Stomach (tissue), 9 donors: ENCODE results near the gene KIZ. TPM values are rescaled to one million over a fixed set of nuclear protein-coding genes. Genes with fewer than 3 reads are reported as not detected.

Experiments used
- DNase-seq, 2 donors: peaks; one replicate each; pipeline versions ENCODE4 v3.0.0 to v3.0.0-alpha.2; 2013 to 2019
- H3K27ac ChIP-seq, 5 donors: fragments of 200-600 bp in 4 of 5; sonication (generic) in 4 of 5; one replicate each; pipeline ENCODE4 v1.5.1; 2013 to 2019; ENCODE audit warnings: mild to moderate bottlenecking in 1 of 5, moderate library complexity in 1 of 5
- H3K27me3 ChIP-seq, 3 donors: fragments of 200-600 bp; sonication (generic); one replicate each; pipeline ENCODE4 v1.5.1; 2017 to 2019; ENCODE audit warnings: mixed run types in 1 of 3
- H3K36me3 ChIP-seq, 4 donors: fragments of 200-600 bp; sonication (generic); 1 replicate in 3 of 4; 2 replicates in 1 of 4; pipeline ENCODE4 v1.5.1; 2016 to 2019
- H3K4me1 ChIP-seq, 4 donors: fragments of 200-600 bp; sonication (generic); one replicate each; pipeline ENCODE4 v1.5.1; 2016 to 2019
- H3K4me3 ChIP-seq, 4 donors: fragments of 200-600 bp; sonication (generic) in 3 of 4; one replicate each; pipeline ENCODE4 v1.5.1; 2016 to 2019; ENCODE audit warnings: mild to moderate bottlenecking in 1 of 4
- H3K9me3 ChIP-seq, 4 donors: fragments of 200-600 bp; sonication (generic); one replicate each; pipeline ENCODE4 v1.5.1; 2016 to 2019
- CTCF ChIP-seq, 7 experiments: fragments of 450-650 bp in 4 of 7; fragments of 200-600 bp in 3 of 7; sonication (generic) in 3 of 7; IDR thresholded peaks; one replicate each; pipeline ENCODE4 v1.5.1; 2016 to 2019; ENCODE audit warnings: antibody characterized with exemption in 7 of 7, control low read depth in 2 of 7, mild to moderate bottlenecking in 1 of 7
- EP300 ChIP-seq: sonication (generic); formaldehyde crosslinking; IDR thresholded peaks from one replicate; pipeline ENCODE4 v1.6.1; 2017; ENCODE audit warnings: antibody characterized with exemption
- POLR2A ChIP-seq, 4 donors: fragments of 450-650 bp; IDR thresholded peaks; one replicate each; pipeline ENCODE4 v1.6.1; 2016; ENCODE audit warnings: antibody characterized with exemption in 4 of 4, control low read depth in 2 of 4, mild to moderate bottlenecking in 1 of 4, moderate library complexity in 1 of 4
- POLR2AphosphoS5 ChIP-seq, 3 donors: sonication (generic); formaldehyde crosslinking; IDR thresholded peaks; one replicate each; pipeline ENCODE4 v1.6.1; 2016; ENCODE audit warnings: antibody characterized with exemption in 3 of 3
- WGBS, 5 donors: extraction: QIAGEN DNeasy Blood & Tissue Kit in 3 of 5; methylation state at CpG; one replicate each; pipeline versions ENCODE4 v1.1.5 to v1.1.7; 2013 to 2018; 5-methylcytosine and 5-hydroxymethylcytosine counted together
- intact Hi-C: fragments of 100-400 bp; cut with DNase I; formaldehyde crosslinking; loops from one replicate; pipeline ENCODE4 v1.15.1; 2023; ENCODE audit warnings: low total_unique reads
- polyA plus RNA-seq, 3 donors: library from polyadenylated mRNA; stranded (reverse); fragments of 200-250 nt; gene quantifications; one replicate each; pipeline ENCODE4 v1.2.3, GENCODE V29; 2013
- total RNA-seq, 5 donors: library from RNA; depleted of rRNA; stranded (reverse); fragments of >200 nt; gene quantifications; one replicate each; pipeline versions ENCODE4 v1.1.0 to v1.2.3, GENCODE V29; 2014 to 2016
- donor health status: healthy with polysubstance abuse.
- donor health status: Bipolar disorder and iron deficiency.
- donor health status: healthy.

The KIZ gene
- total and polyA plus RNA-seq, 8 donors, result 11.7 to 38.2 (median 15.1) TPM

GRCh38 chr20:21102603-21103311, 23.1 kb upstream of the KIZ start:
- peaks cover 36 to 61% (median 57%) of the 10 kb centered on the region in 4 donors for H3K4me1 ChIP-seq
- TF ChIP-seq CTCF (IDR thresholded peaks at IDR 0.05) (no peak), POLR2A (IDR thresholded peaks at IDR 0.05) (no peak)
- H3K27ac ChIP-seq, result no peak overlapping the region
- peak overlapping the region; percentile 42 to 52 (median 49) for H3K4me3 ChIP-seq
- peak; percentile 49 to 67 for DNase-seq
- intact Hi-C loops, result no loop called here
- H3K36me3 ChIP-seq, result no peaks in the 10 kb centered on the region
- peaks cover 0 to 5% (median 0%) of the 10 kb centered on the region in 4 donors for H3K9me3 ChIP-seq
- WGBS, 5 donors, result 2 to 4% (median 3%) methylated on average over 25 to 38 of the region's 38 CpGs
- peaks cover 46 to 100% (median 91%) of the 10 kb centered on the region in 3 donors for H3K27me3 ChIP-seq

DNA sequence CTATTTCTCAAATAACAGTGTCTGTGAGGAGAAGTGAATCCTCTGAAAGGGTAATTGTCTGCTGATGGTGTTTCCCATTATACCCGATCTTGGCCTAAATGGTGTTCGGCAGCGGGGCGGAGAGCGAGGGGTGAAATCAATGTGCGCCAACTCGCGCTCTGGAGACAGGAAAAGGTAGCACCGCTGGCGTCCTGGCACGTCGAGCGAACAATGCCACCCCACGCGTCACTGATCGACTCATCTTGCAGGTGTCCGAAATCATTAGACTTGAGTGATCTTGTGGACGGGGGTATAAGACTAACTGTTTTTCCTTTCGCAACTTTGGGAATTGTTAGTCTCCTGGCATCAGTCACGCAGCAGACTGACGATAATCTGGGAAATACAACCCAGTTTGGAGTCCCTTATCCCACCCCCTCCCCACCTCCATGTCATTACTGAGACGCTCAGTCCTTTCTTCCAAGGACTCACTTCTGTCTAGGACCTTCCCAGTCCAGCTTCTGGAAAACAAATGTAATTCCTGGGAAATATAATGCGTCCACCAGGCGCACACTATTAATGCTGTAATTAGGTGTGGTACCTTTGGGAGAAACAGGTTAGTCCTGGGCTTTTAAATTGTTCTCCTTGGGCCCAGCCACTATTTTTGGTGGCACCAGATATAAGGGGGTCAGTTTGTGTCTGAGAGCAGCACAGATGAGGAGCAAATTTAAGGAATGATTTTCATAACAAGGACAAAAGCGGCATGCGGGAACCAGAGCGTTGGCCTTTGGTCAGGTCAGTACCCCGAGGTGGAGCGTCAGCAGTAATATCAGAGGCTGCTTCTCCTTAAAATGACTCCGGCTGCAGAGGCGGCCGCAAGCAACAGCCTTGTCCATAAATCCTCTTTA, 22.1 kb upstream of the KIZ start:
- peaks cover 46 to 100% (median 89%) of the 10 kb centered on the region in 3 donors for H3K27me3 ChIP-seq
- no peaks in the 10 kb centered on the region for H3K36me3 ChIP-seq
- TF ChIP-seq CTCF (IDR thresholded peaks at IDR 0.05), result no peak
- TF ChIP-seq POLR2A (IDR thresholded peaks at IDR 0.05), result no peak
- no peak for TF ChIP-seq EP300
- TF ChIP-seq POLR2AphosphoS5 (IDR thresholded peaks at IDR 0.05), result no peak
- no peak overlapping the region for H3K27ac ChIP-seq
- intact Hi-C loops, result no loop called here
- 10 to 16% (median 12%) methylated on average over 31 to 32 of the region's 32 CpGs for WGBS, 5 donors
- DNase-seq, result no peak
- no peak overlapping the region for H3K4me3 ChIP-seq
- H3K9me3 ChIP-seq, result peaks cover 0 to 5% (median 0%) of the 10 kb centered on the region in 4 donors
- peaks cover 36 to 61% (median 57%) of the 10 kb centered on the region in 4 donors for H3K4me1 ChIP-seq

DNA sequence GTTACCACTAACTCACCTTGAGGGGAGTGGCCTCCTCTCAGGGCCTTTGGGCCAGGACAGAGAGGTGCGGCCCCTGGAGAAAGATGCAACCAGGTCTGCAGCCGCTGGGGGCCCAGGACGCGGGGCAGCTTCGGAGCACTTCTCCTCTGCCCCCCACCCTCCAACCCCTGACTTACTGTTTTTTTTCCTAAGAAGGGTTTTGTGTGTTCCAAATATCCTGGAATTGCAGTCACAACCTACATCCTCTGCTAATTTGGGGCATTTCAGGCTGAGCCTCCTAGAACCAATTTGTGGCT, 21.5 kb upstream of the KIZ start:
- no peak overlapping the region for H3K27ac ChIP-seq
- peaks cover 0 to 5% (median 0%) of the 10 kb centered on the region in 4 donors for H3K9me3 ChIP-seq
- no peak for DNase-seq
- 6 to 17% (median 11%) methylated on average over 5 of the region's 5 CpGs for WGBS, 5 donors
- intact Hi-C loops, result no loop called here
- no peak overlapping the region for H3K4me3 ChIP-seq
- H3K27me3 ChIP-seq, result peaks cover 45 to 100% (median 83%) of the 10 kb centered on the region in 3 donors
- TF ChIP-seq CTCF (IDR thresholded peaks at IDR 0.05) (no peak), EP300 (no peak), POLR2A (IDR thresholded peaks at IDR 0.05) (no peak), POLR2AphosphoS5 (IDR thresholded peaks at IDR 0.05) (no peak)
- H3K4me1 ChIP-seq, result peaks cover 36 to 60% (median 56%) of the 10 kb centered on the region in 4 donors
- H3K36me3 ChIP-seq, result no peaks in the 10 kb centered on the region

DNA sequence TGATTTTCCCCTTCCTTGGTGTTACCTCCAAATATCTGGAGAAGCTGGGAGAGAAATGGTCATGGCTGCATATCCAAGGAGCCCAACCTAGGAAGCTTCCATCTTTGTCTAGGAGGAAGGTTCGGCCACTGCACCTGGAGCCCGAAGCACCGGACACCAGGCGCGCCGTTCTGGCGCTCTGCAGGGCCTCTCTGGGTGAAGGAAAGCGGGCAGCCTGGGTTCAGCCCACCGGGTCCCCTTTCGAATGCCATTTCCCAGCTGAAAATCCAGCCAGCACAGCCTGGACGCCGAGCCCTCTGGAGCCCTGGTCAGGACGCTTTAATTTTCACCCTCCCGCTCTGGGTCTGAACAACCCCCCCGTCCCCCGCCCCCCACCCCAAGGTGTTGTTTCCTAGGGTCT, 21.0 kb upstream of the KIZ start:
- H3K27ac ChIP-seq, result no peak overlapping the region
- peaks cover 36 to 55% (median 52%) of the 10 kb centered on the region in 4 donors for H3K4me1 ChIP-seq
- peaks cover 41 to 100% (median 78%) of the 10 kb centered on the region in 3 donors for H3K27me3 ChIP-seq
- no peak for DNase-seq
- H3K4me3 ChIP-seq, result peak overlapping the region in 1 of 4 donors; percentile 28
- WGBS, 5 donors, result 5 to 14% (median 7%) methylated on average over 10 to 16 of the region's 16 CpGs
- intact Hi-C loops, result no loop called here
- no peak for TF ChIP-seq POLR2AphosphoS5 (IDR thresholded peaks at IDR 0.05)
- H3K9me3 ChIP-seq, result peaks cover 0 to 5% (median 0%) of the 10 kb centered on the region in 4 donors
- no peaks in the 10 kb centered on the region for H3K36me3 ChIP-seq
